ENCODE results near the gene KRT3.

KRT3 gene

DNA sequence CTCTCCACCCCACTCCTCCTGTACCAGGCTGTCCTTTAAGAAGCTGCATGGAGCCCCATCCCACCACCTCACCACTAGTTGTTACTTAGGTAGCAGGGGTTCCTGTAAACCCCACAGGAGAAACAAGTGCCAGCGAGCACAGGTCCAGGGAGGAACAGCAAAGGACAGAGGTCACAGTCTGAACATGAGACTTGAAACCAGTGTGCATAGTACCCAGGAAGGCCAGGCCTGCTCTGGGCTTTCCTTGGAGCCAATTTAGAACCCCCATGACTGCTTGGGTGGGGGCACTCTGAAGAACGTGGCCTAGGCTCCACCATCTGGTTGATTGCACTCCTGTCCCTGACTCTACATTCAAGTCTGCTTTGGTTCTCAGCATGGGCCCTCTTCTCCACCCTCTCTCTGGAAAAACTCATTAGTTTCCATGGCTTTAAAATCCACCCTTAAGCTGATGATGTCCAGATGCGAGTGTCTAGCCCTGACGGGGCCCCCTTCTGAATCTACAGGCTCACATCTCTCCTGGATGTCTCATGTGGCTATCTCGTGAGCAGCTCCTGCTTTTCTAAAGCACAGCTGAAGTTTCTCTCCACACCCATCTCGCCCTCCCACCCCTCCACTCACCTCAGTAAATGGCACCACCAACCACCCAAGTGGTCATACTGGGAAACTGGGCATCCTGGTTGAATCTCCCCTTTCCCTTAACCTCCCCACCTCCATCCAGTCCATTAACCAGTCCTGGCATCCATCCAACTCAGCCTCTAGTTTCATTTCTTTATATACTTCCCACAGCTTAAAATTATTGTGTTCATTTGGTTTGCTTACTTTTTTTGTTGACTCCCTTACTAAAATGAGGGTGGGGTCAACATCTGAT is 8.4 kb downstream of the KRT3 start:
- H3K4me1 ChIP-seq (ENCODE audit: insufficient read depth, low read length): no peaks in the 10 kb centered on the region
- DNase-seq: no peak
- H3K9ac ChIP-seq (ENCODE audit: low read depth, low read length): no peak overlapping the region
- H3K4me2 ChIP-seq (ENCODE audit: insufficient read depth, low read length): no peak overlapping the region
- no peaks in the 10 kb centered on the region; the same call in 1 of the 2 replicates for H4K20me1 ChIP-seq (ENCODE audit: insufficient read depth, low read length)
- H3K4me3 ChIP-seq (ENCODE audit: low read depth in 1 of 2, low read length in 2 of 2): no peak overlapping the region
- H3K27me3 ChIP-seq (ENCODE audit: insufficient read depth, low read length, poor library complexity): peaks cover 9% of the 10 kb centered on the region
- H3K79me2 ChIP-seq (ENCODE audit: insufficient read depth, low read length): no peaks in the 10 kb centered on the region
- H3K36me3 ChIP-seq (ENCODE audit: insufficient read depth, low read length): no peaks in the 10 kb centered on the region
- no peak overlapping the region for H3K27ac ChIP-seq (ENCODE audit: low read length)
- no peak for ATAC-seq (ENCODE audit: insufficient read depth, low read depth)
- no peak overlapping the region for H2AFZ ChIP-seq (ENCODE audit: low read depth, low read length)
- no peaks in the 10 kb centered on the region for H3K9me3 ChIP-seq (ENCODE audit: insufficient read depth, low read length, severe bottlenecking)
- TF ChIP-seq, protein P1, sequence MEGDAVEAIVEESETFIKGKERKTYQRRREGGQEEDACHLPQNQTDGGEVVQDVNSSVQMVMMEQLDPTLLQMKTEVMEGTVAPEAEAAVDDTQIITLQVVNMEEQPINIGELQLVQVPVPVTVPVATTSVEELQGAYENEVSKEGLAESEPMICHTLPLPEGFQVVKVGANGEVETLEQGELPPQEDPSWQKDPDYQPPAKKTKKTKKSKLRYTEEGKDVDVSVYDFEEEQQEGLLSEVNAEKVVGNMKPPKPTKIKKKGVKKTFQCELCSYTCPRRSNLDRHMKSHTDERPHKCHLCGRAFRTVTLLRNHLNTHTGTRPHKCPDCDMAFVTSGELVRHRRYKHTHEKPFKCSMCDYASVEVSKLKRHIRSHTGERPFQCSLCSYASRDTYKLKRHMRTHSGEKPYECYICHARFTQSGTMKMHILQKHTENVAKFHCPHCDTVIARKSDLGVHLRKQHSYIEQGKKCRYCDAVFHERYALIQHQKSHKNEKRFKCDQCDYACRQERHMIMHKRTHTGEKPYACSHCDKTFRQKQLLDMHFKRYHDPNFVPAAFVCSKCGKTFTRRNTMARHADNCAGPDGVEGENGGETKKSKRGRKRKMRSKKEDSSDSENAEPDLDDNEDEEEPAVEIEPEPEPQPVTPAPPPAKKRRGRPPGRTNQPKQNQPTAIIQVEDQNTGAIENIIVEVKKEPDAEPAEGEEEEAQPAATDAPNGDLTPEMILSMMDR (IDR thresholded peaks at IDR 0.05; ENCODE audit: borderline replicate concordance, extremely low read depth, low read length, poor library complexity, severe bottlenecking): no peak
- no peak for TF ChIP-seq EZH2 (IDR thresholded peaks at IDR 0.05; ENCODE audit: borderline replicate concordance, low read depth, low read length, severe bottlenecking)

DNA sequence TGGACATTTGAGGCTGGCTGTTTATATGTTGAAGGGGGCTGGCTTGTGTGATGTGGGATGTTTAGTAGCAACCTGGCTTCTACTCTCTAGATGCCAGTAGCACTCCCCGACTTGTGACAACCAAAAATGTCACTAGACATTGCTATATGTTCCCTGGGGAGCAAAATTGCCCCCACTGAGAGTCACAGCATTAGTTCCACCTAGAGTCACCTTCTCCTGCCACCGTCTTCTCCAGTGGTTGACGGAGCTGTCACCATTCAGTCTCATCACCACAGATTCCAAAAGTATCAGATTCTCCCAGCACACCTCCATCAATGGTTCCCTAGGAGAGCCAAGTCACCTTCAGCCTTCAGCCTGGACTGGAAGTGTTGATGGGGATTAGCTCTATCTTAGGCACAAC is 11.0 kb downstream of the KRT3 start:
- no peak for ATAC-seq (ENCODE audit: insufficient read depth, low read depth)
- H2AFZ ChIP-seq (ENCODE audit: low read depth, low read length): no peak overlapping the region
- no peak overlapping the region for H3K9ac ChIP-seq (ENCODE audit: low read depth, low read length)
- peaks cover 13% of the 10 kb centered on the region for H3K27me3 ChIP-seq (ENCODE audit: insufficient read depth, low read length, poor library complexity)
- no peak for TF ChIP-seq EZH2 (IDR thresholded peaks at IDR 0.05; ENCODE audit: borderline replicate concordance, low read depth, low read length, severe bottlenecking)
- TF ChIP-seq, protein P1 (IDR thresholded peaks at IDR 0.05; ENCODE audit: borderline replicate concordance, extremely low read depth, low read length, poor library complexity, severe bottlenecking): no peak
- H4K20me1 ChIP-seq (ENCODE audit: insufficient read depth, low read length): no peaks in the 10 kb centered on the region; the same call in 1 of the 2 replicates
- H3K79me2 ChIP-seq (ENCODE audit: insufficient read depth, low read length): no peaks in the 10 kb centered on the region
- H3K4me2 ChIP-seq (ENCODE audit: insufficient read depth, low read length): no peak overlapping the region
- DNase-seq: no peak
- H3K4me3 ChIP-seq (ENCODE audit: low read depth in 1 of 2, low read length in 2 of 2): no peak overlapping the region
- H3K36me3 ChIP-seq (ENCODE audit: insufficient read depth, low read length): no peaks in the 10 kb centered on the region
- no peaks in the 10 kb centered on the region for H3K9me3 ChIP-seq (ENCODE audit: insufficient read depth, low read length, severe bottlenecking)
- H3K27ac ChIP-seq (ENCODE audit: low read length): no peak overlapping the region
- H3K4me1 ChIP-seq (ENCODE audit: insufficient read depth, low read length): no peaks in the 10 kb centered on the region

DNA sequence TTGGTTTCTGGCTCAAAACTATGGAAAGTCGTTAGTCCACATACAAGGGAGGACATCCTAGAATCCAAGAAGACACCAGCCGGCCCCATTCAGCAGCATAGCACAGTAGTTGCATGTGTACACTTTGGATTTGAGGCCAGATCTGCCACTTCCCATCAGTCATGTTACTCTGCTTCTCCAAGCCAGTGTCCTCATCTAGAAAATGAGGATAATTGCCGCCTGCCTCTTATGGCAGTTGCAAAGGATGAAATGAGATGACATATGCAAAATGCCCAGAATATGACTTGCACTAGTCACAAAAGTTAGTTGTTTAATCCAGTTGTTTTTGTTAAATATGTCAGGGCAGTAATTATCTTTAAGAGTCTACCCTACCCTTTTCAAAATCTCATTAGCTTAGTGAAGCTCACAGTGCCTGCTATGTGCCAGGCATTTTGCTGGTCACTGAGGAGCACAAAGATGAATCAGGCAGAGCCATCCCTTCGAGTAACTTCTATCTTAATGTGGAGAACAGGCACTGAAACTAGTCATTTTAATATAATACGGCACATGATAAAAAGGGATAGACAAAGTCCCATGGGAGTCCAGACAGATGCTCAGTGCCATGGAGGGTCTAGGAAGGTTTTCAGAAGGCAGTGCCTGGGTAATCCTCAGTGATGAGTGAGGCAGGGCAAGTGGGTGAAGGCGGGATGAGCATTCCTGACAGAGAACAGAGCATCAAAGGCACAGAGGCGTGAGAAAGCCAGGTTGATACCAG is 12.2 kb downstream of the KRT3 start:
- Histone ChIP-seq H3K27me3 (ENCODE audit: insufficient read depth, low read length, poor library complexity) (peaks cover 13% of the 10 kb centered on the region), H4K20me1 (ENCODE audit: insufficient read depth, low read length) (no peaks in the 10 kb centered on the region; the same call in 1 of the 2 replicates), H3K27ac (ENCODE audit: low read length) (no peak overlapping the region), H3K79me2 (ENCODE audit: insufficient read depth, low read length) (no peaks in the 10 kb centered on the region), H3K4me1 (ENCODE audit: insufficient read depth, low read length) (no peaks in the 10 kb centered on the region), H3K36me3 (ENCODE audit: insufficient read depth, low read length) (no peaks in the 10 kb centered on the region), H3K9me3 (ENCODE audit: insufficient read depth, low read length, severe bottlenecking) (no peaks in the 10 kb centered on the region), H3K9ac (ENCODE audit: low read depth, low read length) (no peak overlapping the region), H3K4me3 (ENCODE audit: low read depth in 1 of 2, low read length in 2 of 2) (no peak overlapping the region), H2AFZ (ENCODE audit: low read depth, low read length) (no peak overlapping the region), H3K4me2 (ENCODE audit: insufficient read depth, low read length) (no peak overlapping the region)
- TF ChIP-seq, protein P1 (IDR thresholded peaks at IDR 0.05; ENCODE audit: borderline replicate concordance, extremely low read depth, low read length, poor library complexity, severe bottlenecking): no peak
- no peak for TF ChIP-seq EZH2 (IDR thresholded peaks at IDR 0.05; ENCODE audit: borderline replicate concordance, low read depth, low read length, severe bottlenecking)
- no peak for DNase-seq
- ATAC-seq (ENCODE audit: insufficient read depth, low read depth): no peak
